DMS114 treated with DMSO at 0.1 percent for 48 hours (cell line): ENCODE results near the gene CFHR4.
"Not testable (repeated sequence)": the region's sequence is repeated elsewhere in the genome, so short reads cannot be mapped to it uniquely, and the experiment has no call there.

Experiments
- DNase-seq: peaks from one replicate; lab custom pipeline; 2025; ENCODE audit not compliant: unreplicated experiment; lab: John Stamatoyannopoulos, UW

Gene CFHR4

GRCh38 chr1:196887515-196888239, at the start of gene CFHR4:
Gene CFHR4, plus strand, starts transcription at chr1:196888052. Its CDS starts 99 bp downstream, at chr1:196888151.
- DNase-seq = no peak

- DNase-seq = not testable (repeated sequence)
Observed at GRCh38 chr1:196849613-196850492, 38.0 kb upstream of the CFHR4 start.

- no peak for DNase-seq
Observed at GRCh38 chr1:196856053-196856452, 31.8 kb upstream of the CFHR4 start.

- DNase-seq = no peak
Observed at GRCh38 chr1:196857188-196857587, 30.7 kb upstream of the CFHR4 start.

- no peak for DNase-seq
Observed at GRCh38 chr1:196858811-196859210, 29.0 kb upstream of the CFHR4 start.

GRCh38 chr1:196860323-196860884, 27.4 kb upstream of the CFHR4 start:
- DNase-seq = no peak

GRCh38 chr1:196861429-196861828, 26.4 kb upstream of the CFHR4 start:
- DNase-seq = no peak

GRCh38 chr1:196866974-196867373, 20.9 kb upstream of the CFHR4 start:
- no peak for DNase-seq

- DNase-seq = no peak
Observed at GRCh38 chr1:196873385-196873784, 14.5 kb upstream of the CFHR4 start.

GRCh38 chr1:196875935-196876334, 11.9 kb upstream of the CFHR4 start:
- no peak for DNase-seq

GRCh38 chr1:196877964-196878363, 9.9 kb upstream of the CFHR4 start:
- DNase-seq = peak; percentile 10

- not testable (repeated sequence) for DNase-seq
Observed at GRCh38 chr1:196886560-196886959, 1.3 kb upstream of the CFHR4 start.

GRCh38 chr1:196890668-196891067, 2.8 kb downstream of the CFHR4 start:
- DNase-seq = peak; percentile 9

- DNase-seq = no peak
Observed at GRCh38 chr1:196891251-196891650, 3.4 kb downstream of the CFHR4 start.

GRCh38 chr1:196896355-196896754, 8.5 kb downstream of the CFHR4 start:
- DNase-seq = no peak

GRCh38 chr1:196897158-196897828, 9.4 kb downstream of the CFHR4 start:
- DNase-seq = peak; percentile 43

- DNase-seq = no peak
Observed at GRCh38 chr1:196902344-196902743, 14.5 kb downstream of the CFHR4 start.

- no peak for DNase-seq
Observed at GRCh38 chr1:196910215-196910614, 22.4 kb downstream of the CFHR4 start.

GRCh38 chr1:196912283-196912682, 24.4 kb downstream of the CFHR4 start:
- DNase-seq = not testable (repeated sequence)

- not testable (repeated sequence) for DNase-seq
Observed at GRCh38 chr1:196926839-196927238, 39.0 kb downstream of the CFHR4 start.

GRCh38 chr1:196932853-196933252, 45.0 kb downstream of the CFHR4 start:
- DNase-seq = not testable (repeated sequence)
